NCI-H187 (cell line): ENCODE results near the gene CEND1.
A peak's percentile ranks its signal among the peaks of the same experiment; 100 is the strongest.
"Not testable (repeated sequence)": the region's sequence is repeated elsewhere in the genome, so short reads cannot be mapped to it uniquely, and the experiment has no call there.

ENCODE experiments used
- DNase-seq, 2 experiments: peaks; one replicate each; lab custom pipeline; 2025; lab: John Stamatoyannopoulos, UW

Gene CEND1

DNA sequence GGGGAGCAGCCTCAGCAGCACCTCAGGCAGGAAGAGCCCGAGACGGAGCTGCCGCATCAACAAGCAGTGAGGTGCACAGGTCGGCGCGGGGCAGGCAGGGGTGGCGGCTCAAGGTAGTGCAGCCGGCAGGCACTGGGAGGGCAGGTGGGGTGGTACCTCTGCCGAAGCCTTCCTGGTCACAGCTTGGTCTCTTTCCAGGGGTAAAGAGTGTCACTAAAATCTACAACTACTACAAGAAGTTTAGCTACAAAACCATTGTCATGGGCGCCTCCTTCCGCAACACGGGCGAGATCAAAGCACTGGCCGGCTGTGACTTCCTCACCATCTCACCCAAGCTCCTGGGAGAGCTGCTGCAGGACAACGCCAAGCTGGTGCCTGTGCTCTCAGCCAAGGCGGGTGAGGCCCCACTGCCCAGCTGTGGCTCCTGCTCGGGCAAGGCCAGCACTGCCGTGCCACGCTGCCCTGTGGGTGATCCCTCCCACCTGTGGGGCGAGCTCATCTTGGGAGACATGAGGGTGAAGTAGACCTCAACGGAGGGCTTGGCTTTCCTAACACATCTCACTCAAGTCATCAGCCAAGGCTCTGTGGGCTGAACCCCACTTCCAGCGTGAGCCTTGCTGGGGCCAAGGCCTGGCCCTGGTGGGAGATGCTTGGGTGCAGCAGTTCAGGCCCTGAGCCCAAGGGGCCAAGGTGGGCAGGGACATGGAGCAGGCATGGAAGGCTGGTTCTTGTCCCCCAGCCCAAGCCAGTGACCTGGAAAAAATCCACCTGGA is 26.2 kb downstream of the CEND1 start:
- DNase-seq, result no peak

DNA sequence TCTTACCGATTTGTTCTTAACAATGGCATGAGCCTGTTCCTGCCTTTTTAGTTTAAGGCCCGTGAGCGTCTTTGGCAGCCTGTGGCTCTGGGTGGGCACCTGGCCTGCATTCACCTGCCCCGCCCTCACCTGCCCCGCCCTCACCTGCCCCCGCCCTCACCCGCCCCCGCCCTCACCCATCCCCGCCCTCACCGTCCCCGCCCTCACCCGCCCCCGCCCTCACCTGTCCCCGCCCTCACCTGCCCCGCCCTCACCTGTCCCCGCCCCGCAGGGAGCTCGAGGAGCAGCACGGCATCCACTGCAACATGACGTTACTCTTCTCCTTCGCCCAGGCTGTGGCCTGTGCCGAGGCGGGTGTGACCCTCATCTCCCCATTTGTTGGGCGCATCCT is 26.8 kb downstream of the CEND1 start:
- peak in 1 of 2 experiments; percentile 32 for DNase-seq

DNA sequence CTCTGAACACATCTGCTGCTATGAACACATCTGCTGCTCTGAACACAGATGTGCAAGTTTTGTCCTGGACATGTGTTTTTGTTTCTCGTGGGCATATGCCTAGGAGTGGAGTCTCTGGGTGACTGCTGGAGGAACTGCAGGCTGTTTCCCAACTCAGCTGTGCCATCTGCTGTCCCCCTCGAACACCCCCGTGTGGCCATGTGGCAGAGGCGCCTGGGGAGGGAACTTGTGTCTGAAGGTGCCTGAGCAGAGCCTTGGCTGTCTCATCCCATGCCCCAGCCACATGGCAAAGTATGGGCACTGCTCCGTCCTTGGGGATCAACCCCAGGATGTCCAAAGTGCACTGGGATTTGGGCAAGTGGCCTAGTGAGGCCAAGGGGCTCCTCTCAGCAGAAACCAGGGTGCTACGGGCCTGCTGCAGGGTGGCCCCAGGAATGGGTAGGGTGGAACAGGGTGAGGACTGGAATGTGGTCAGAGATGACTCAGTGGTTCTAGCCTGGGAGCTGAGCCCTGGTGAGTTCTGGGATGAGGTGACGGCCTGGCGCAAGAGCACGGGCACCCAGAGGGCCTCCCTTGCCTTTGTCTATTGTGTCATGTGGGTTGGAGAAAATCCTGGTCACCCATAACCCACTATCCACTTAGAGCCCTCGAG is 27.3 kb downstream of the CEND1 start:
- DNase-seq, result peak; percentile 18 to 29

DNA sequence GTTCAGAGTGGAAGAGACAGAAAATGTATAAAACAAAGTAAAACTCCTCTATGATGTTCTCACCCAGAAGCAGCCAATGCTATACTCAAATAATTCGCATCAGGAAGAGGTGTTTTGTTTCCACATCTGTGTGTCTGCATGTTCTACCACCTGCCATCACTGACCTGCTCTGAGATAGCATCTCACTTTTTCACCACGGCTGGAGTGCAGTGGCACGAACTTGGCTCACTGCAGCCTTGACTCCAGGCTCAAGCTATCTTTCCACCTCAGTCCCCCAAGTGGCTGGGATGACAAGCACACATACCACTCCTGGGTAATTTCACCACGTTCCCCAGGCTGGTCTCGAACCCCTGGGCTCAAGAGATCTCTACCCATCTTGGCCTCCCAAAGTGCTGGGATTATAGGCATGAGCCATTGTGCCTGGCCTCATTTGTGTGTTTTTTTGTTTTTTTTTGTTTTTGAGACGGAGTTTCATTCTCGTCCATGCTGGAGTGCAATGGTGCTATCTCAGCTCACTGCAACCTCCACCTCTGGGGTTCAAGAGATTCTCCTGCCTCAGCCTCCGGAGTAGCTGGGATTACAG is 28.3 kb downstream of the CEND1 start:
- no peak for DNase-seq

- no peak for DNase-seq
Observed at GRCh38 chr11:760236-760635, 29.7 kb downstream of the CEND1 start.

- no peak for DNase-seq
Observed at GRCh38 chr11:749731-750130, 40.2 kb downstream of the CEND1 start.

DNA sequence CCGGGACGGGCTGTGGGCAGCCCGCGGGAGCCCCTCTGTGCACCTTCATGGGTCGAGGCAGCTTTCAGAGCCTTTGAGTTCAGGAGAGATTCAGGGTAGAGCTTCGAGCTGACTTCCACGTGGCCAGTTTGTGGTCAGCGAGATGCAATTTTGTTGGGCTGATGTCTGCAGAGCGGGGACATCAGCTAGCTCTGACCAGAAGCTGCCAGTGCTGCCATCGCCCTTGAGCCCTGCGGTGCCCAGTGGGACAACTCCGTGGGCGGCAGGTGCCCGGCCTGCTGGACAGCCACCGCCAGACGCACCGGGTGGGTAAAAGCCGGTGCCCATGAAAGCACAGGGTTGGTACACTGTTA is 41.9 kb downstream of the CEND1 start:
- DNase-seq, result no peak

- peak; percentile 77 to 96 for DNase-seq
Observed at GRCh38 chr11:747158-748006, 42.5 kb downstream of the CEND1 start, which contains the start of gene TALDO1. Gene TALDO1 (plus strand): TSS chr11:747464. CDS start chr11:747482, 18 bp downstream.

DNA sequence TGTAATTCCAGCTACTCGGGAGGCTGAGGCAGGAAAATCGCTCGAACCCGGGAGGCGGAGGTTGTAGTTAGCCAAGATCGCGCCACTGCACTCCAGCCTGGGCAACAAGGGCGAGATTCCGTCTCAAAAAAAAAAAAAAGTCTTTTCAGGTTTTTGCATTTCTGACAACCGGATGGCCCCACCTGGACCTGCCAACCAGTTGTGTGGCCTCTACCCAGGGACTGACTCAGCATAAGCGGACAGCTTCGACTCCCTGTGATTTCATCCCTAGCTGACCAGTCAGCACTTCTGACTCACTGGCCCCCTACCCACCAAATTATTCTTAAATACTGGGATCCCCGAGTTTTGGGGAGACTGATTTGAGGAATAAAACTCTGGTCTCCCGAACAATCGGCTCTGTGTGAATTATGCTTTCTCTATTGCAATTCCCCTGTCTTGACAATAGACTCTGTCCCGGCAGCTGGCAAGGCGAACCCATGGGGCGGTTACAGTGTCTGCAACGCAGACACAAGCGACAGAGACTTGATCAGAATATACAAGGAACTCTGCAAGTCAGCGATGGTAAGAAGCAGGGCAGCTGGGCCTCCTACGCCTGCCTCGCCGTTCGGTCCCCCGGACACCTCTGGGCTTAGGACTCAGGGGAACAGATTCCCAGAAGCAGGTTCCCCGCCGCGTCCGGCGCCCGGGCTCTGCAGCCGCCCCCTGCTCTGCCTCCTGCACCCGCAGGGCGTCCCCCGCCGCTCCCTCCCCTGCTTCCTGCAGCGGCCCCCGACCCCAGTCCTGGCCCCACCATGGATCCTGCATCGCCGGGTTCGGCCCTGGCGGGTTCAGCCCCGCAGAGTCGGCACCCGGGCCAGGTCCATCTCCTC is 43.4 kb downstream of the CEND1 start:
- DNase-seq, result no peak

DNA sequence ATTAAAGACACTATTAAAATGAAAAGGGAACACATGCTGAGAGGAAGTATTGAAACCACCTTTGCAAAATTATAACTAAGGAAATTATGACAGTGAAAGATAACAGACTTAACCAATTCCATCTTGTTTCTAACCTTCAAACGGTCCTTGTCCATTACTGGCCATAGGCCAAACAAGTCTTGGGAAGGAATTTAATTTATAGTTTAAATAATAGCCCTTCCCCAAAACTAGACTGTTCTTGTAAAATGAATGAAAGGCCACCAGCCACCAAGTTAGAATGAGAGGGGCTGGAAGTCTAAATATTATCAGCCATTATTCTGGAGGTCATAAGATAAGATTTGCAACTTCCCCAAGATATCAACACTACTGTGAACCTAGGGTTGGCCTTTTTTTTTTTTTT is 44.5 kb downstream of the CEND1 start:
- DNase-seq, result no peak

- DNase-seq, result no peak
Observed at GRCh38 chr11:742571-743201, 47.2 kb downstream of the CEND1 start.

- DNase-seq, result no peak
Observed at GRCh38 chr11:742156-742546, 47.7 kb downstream of the CEND1 start.

GRCh38 chr11:737899-738298 is 52.0 kb downstream of the CEND1 start:
- not testable (repeated sequence) for DNase-seq

- DNase-seq, result no peak
Observed at GRCh38 chr11:737366-737765, 52.5 kb downstream of the CEND1 start.
